GM12874 (cell line): ENCODE measurements around the gene ARHGEF7.

Experiments
- CTCF ChIP-seq: IDR thresholded peaks from 2 replicates; pipeline ENCODE4 v1.5.1; 2011; ENCODE audit warnings: low read depth, mild to moderate bottlenecking, control low read depth, low read length, moderate library complexity; ENCODE audit not compliant: insufficient read depth

ARHGEF7 gene

GRCh38 chr13:111248822-111249221 is 133.7 kb downstream of the ARHGEF7 start:
- TF ChIP-seq CTCF: no peak

GRCh38 chr13:111249637-111250360 is 134.7 kb downstream of the ARHGEF7 start:
- TF ChIP-seq CTCF: no peak

GRCh38 chr13:111251646-111252445 is 136.7 kb downstream of the ARHGEF7 start:
- TF ChIP-seq CTCF: no peak

- no peak for TF ChIP-seq CTCF
Observed at GRCh38 chr13:111252446-111253364, 137.6 kb downstream of the ARHGEF7 start.

- no peak for TF ChIP-seq CTCF
Observed at GRCh38 chr13:111253365-111253872, 138.3 kb downstream of the ARHGEF7 start.

- no peak for TF ChIP-seq CTCF
Observed at GRCh38 chr13:111255228-111255790, 140.2 kb downstream of the ARHGEF7 start.
